Measurements from ENCODE around the gene CTNNA3. TPM values are rescaled to one million over a fixed set of nuclear protein-coding genes. Genes with fewer than 3 reads are reported as not detected.

CTNNA3 gene
- total RNA-seq, 2 donors from 2014 or later = 1.6 TPM; not detected in 1

DNA sequence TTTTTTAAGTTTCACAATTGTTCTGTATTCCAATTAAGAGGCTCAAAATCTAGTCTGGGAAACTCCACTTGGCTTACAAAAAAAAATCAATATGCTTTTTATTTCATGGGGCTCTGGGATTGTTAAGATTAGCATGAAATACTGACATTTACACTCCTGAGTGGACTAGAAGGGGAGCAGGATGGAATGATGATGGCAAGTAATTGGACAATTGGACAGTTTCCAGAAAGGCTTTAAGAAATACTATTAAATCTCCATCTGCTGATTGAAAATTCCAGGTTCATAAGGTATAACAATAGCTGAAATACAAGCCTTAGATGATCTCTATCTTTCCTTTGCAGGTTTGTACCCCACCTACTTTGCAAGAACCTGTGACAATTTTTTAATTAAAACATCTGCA lies 585.7 kb downstream of the CTNNA3 start:
- Mint-ChIP-seq H3K27ac (no peak overlapping the region), H3K27me3 (no peaks in the 10 kb centered on the region), H3K4me1 (no peaks in the 10 kb centered on the region), H3K4me3 (no peak overlapping the region), H3K36me3 (ENCODE audit: low read depth) (no peaks in the 10 kb centered on the region)
- no peaks in the 10 kb centered on the region for H3K9me3 ChIP-seq (ENCODE audit: control insufficient read depth, low read length, poor library complexity, severe bottlenecking)
- DNase-seq (no peak), ATAC-seq (no peak)

DNA sequence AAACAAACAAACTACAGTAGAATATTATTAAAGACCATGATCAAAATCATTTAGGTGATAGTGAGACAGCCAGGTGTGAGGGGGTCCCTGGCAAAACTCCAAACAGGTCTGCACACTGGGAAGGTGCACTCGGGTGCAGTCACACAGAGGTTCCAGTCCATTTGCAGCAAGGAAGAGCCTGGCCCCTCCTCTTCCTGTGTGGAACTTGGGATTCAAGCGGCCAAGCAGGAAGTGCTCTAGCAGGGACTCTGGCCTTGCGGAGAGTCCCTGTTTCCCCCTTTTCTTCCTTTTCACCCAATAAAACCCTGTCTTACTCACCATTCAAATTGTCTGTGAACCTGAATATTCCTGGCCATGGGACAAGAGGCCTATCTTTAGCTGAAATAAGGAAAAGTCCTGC lies 588.3 kb downstream of the CTNNA3 start:
- Mint-ChIP-seq H3K27ac (no peak overlapping the region), H3K36me3 (ENCODE audit: low read depth) (no peaks in the 10 kb centered on the region), H3K4me3 (no peak overlapping the region), H3K4me1 (no peaks in the 10 kb centered on the region), H3K27me3 (no peaks in the 10 kb centered on the region)
- DNase-seq = no peak
- ATAC-seq = no peak
- no peaks in the 10 kb centered on the region for H3K9me3 ChIP-seq (ENCODE audit: control insufficient read depth, low read length, poor library complexity, severe bottlenecking)

DNA sequence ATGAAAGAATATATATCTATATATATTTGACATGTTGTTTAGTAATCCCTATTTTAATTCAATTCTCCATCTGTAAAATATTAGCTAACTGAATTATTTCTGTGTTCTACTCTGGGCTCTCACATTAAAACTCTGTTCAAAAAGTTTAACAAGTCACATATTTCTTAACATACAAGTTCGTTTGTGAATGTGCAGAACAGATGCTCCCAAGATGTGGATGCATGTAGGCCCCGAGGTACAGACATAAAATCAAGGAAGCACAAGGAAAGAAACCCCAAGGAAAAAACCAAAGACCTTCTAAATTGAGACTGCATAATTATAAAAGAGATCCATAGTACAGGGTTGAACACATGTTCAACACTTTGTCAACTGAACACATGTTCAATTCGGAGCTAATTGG lies 595.0 kb downstream of the CTNNA3 start:
- no peak for DNase-seq
- Mint-ChIP-seq H3K4me1 (no peaks in the 10 kb centered on the region), H3K27ac (no peak overlapping the region), H3K4me3 (no peak overlapping the region), H3K27me3 (no peaks in the 10 kb centered on the region), H3K36me3 (ENCODE audit: low read depth) (no peaks in the 10 kb centered on the region)
- H3K9me3 ChIP-seq (ENCODE audit: control insufficient read depth, low read length, poor library complexity, severe bottlenecking) = no peaks in the 10 kb centered on the region
- no peak for ATAC-seq

DNA sequence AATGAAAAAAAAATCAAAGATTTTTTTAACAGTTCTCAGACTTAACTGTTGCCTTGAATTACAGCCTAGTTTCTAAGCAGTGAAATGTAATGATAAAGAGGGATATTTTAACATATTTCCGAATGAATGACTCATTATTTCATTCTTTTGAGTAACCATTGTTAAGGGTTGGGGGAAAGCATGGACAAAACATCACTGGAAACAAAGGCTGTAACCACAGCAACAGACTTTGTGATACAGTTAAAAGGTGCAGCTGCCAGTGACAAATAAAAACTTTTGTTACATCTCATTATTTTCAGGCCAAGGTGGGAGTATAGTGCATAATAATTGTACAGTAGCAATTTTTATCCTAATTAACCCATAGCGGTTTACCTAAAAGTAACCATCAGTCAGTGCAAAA lies 597.5 kb downstream of the CTNNA3 start:
- no peak for DNase-seq
- peaks cover under 1% of the 10 kb centered on the region for H3K27me3 Mint-ChIP-seq
- no peak overlapping the region for H3K27ac Mint-ChIP-seq
- ATAC-seq = no peak
- H3K9me3 ChIP-seq (ENCODE audit: control insufficient read depth, low read length, poor library complexity, severe bottlenecking) = no peaks in the 10 kb centered on the region
- no peaks in the 10 kb centered on the region for H3K4me1 Mint-ChIP-seq
- H3K4me3 Mint-ChIP-seq = no peak overlapping the region
- H3K36me3 Mint-ChIP-seq (ENCODE audit: low read depth) = no peaks in the 10 kb centered on the region

DNA sequence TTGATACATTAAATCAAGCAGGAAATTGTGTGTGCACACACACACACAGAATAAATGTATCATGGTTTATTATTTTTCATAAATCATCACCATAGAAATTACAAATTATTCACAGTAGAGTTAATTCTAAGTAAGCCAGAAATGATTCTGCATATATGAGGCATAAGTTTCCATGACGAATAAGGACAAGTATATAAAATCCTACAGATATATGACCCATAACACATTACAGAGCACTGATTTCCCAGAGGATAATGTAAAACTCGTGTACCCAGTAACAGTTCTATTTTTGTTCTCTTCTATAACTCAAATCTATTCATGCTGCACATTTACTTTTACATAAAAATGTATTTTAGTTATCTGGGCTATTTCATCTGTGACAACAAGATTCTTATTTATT lies 600.5 kb downstream of the CTNNA3 start:
- peaks cover 6% of the 10 kb centered on the region for H3K27me3 Mint-ChIP-seq
- no peaks in the 10 kb centered on the region for H3K9me3 ChIP-seq (ENCODE audit: control insufficient read depth, low read length, poor library complexity, severe bottlenecking)
- ATAC-seq = no peak
- H3K36me3 Mint-ChIP-seq (ENCODE audit: low read depth) = no peaks in the 10 kb centered on the region
- no peak for DNase-seq
- H3K4me1 Mint-ChIP-seq = no peaks in the 10 kb centered on the region
- no peak overlapping the region for H3K4me3 Mint-ChIP-seq
- no peak overlapping the region for H3K27ac Mint-ChIP-seq

DNA sequence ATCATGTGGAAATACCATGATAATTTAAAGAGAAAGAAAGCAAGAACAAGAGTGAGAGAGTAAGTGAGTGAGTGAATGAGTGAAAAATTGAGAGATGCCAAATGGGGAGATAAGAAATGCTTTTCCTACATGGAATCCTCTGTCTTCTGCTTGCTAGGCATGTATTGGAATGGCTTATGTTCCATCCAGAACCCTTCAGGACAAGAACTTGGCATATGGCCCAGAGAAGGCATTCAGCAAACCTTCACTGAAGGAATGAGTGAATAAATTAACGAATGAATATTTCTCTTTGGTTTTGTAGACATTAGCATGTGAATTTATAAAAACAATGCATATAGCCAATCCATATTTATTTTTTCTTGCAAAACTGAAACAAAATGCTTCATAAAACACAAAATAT lies 608.0 kb downstream of the CTNNA3 start:
- ATAC-seq (no peak), DNase-seq (no peak)
- Mint-ChIP-seq H3K4me3 (no peak overlapping the region), H3K27ac (no peak overlapping the region), H3K36me3 (ENCODE audit: low read depth) (no peaks in the 10 kb centered on the region), H3K4me1 (peaks cover 2% of the 10 kb centered on the region), H3K27me3 (peaks cover 7% of the 10 kb centered on the region)
- no peaks in the 10 kb centered on the region for H3K9me3 ChIP-seq (ENCODE audit: control insufficient read depth, low read length, poor library complexity, severe bottlenecking)

DNA sequence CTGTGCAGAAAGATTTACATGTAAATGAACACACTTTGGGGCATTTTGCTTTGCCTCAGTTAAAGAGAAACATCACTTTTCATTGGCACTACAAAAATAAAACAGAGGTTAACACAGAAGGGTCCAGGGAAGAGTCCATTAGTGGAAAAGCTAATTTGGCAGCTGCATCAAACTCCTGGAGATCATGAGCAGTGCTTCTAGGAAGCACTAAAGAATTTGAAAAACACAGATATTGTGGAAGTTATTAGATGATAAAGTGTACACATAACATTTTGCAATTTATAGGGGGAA lies 608.9 kb downstream of the CTNNA3 start:
- H3K9me3 ChIP-seq (ENCODE audit: control insufficient read depth, low read length, poor library complexity, severe bottlenecking) = no peaks in the 10 kb centered on the region
- H3K36me3 Mint-ChIP-seq (ENCODE audit: low read depth) = no peaks in the 10 kb centered on the region
- H3K4me3 Mint-ChIP-seq = no peak overlapping the region
- ATAC-seq = no peak
- peaks cover 2% of the 10 kb centered on the region for H3K4me1 Mint-ChIP-seq
- H3K27ac Mint-ChIP-seq = no peak overlapping the region
- no peak for DNase-seq
- peaks cover 5% of the 10 kb centered on the region for H3K27me3 Mint-ChIP-seq

DNA sequence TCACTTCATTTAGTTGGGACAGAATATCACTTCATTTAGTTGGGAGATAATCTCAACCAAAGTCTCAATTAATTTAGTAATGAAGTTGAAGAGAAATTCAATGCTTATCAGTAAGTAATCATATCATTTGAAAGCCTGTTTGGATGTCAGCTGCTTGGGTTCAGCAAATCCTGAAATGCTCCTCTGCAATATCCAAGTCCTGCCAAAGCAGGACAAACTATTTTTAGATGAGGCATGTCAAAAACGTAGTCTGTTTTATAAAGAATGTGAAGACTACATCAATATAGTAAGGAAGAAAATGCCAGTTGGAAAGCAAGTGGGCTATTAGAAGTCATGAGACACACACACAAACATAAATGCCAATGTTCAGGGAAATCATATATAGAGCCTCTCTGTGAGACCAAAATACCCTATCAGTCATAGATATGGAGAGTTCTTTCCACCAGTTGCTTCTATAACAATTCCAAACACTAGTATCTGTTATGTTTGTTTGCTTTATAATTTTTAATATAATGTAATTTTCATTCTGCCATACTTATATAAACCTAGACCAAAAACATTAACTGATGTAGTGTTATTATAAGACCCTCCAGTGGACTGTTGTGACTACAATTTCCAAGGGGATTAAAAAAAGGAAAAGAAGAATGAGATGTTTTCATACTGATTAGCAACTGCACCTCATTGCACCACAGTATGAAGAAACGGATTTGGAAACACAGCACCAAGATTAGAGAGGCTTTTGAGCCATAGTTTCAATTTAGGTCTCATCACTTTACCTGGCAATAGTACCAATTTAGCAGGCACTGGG lies 609.5 kb downstream of the CTNNA3 start:
- Mint-ChIP-seq H3K4me1 (peaks cover 2% of the 10 kb centered on the region), H3K27ac (no peak overlapping the region), H3K27me3 (peaks cover 5% of the 10 kb centered on the region), H3K36me3 (ENCODE audit: low read depth) (no peaks in the 10 kb centered on the region), H3K4me3 (no peak overlapping the region)
- DNase-seq (no peak), ATAC-seq (no peak)
- H3K9me3 ChIP-seq (ENCODE audit: control insufficient read depth, low read length, poor library complexity, severe bottlenecking) = no peaks in the 10 kb centered on the region

DNA sequence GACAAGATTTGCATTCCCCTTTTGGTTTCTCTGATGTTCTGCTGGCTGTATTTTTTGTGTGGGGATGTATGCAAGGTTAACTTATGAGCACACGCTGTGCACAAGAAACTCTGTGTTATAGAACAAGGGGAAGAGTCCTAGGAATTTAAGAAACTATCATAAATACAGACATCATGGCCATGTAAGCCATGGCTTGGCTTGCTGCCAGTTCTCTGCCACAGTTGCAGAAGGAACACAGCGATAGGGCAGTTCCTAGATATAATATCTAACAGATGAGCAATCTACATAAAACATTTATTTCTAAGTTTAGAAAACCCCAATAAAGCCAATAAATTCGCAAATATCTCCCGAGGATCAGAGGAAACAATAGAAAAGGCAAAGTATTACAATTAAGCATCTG lies 616.9 kb downstream of the CTNNA3 start:
- no peak overlapping the region for H3K4me3 Mint-ChIP-seq
- no peak for ATAC-seq
- no peaks in the 10 kb centered on the region for H3K27me3 Mint-ChIP-seq
- no peaks in the 10 kb centered on the region for H3K9me3 ChIP-seq (ENCODE audit: control insufficient read depth, low read length, poor library complexity, severe bottlenecking)
- no peaks in the 10 kb centered on the region for H3K4me1 Mint-ChIP-seq
- no peak for DNase-seq
- no peaks in the 10 kb centered on the region for H3K36me3 Mint-ChIP-seq (ENCODE audit: low read depth)
- H3K27ac Mint-ChIP-seq = no peak overlapping the region

DNA sequence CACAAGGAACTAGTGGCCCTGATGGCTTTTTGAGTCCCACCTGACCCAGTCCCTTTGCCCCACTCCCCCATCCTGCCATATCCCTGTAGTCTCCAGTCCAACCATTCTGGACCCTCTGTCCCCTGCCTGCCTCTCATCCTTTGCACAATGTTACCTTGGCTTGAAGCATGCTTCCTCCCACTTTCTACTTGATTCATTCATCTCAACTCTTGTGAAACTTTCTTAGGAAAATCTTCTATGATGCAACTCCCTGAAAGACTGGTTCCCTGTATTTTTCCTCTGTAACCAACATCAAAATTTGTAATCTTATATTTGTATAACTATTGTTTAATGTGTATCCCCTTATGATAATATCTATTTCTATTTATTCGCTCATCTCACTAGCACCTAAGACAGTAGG lies 618.6 kb downstream of the CTNNA3 start:
- DNase-seq (no peak), ATAC-seq (no peak)
- no peaks in the 10 kb centered on the region for H3K9me3 ChIP-seq (ENCODE audit: control insufficient read depth, low read length, poor library complexity, severe bottlenecking)
- H3K4me3 Mint-ChIP-seq = no peak overlapping the region
- H3K4me1 Mint-ChIP-seq = no peaks in the 10 kb centered on the region
- peaks cover 3% of the 10 kb centered on the region for H3K36me3 Mint-ChIP-seq (ENCODE audit: low read depth)
- H3K27me3 Mint-ChIP-seq = no peaks in the 10 kb centered on the region
- H3K27ac Mint-ChIP-seq = no peak overlapping the region

DNA sequence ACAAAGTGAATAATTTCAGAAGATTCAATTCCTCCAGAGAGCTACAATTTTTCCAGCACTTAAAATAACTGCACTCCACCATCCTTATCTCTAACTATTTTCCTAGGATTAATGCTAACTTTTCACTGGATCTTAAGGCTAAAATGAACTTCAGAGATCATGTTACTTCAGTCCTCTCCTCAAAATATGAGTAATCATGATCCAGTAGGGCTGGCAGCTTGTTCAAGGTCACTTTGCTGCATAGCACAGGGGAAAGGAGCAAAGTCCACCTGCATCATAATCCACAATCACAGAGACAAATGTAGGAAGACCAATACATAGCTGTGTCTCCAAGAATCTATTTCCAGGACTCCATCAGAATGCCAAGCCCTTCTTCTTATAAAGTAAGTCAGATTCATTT lies 619.9 kb downstream of the CTNNA3 start:
- Mint-ChIP-seq H3K4me3 (no peak overlapping the region), H3K36me3 (ENCODE audit: low read depth) (peaks cover 3% of the 10 kb centered on the region), H3K4me1 (no peaks in the 10 kb centered on the region), H3K27me3 (no peaks in the 10 kb centered on the region), H3K27ac (no peak overlapping the region)
- no peak for ATAC-seq
- H3K9me3 ChIP-seq (ENCODE audit: control insufficient read depth, low read length, poor library complexity, severe bottlenecking) = no peaks in the 10 kb centered on the region
- DNase-seq = no peak

DNA sequence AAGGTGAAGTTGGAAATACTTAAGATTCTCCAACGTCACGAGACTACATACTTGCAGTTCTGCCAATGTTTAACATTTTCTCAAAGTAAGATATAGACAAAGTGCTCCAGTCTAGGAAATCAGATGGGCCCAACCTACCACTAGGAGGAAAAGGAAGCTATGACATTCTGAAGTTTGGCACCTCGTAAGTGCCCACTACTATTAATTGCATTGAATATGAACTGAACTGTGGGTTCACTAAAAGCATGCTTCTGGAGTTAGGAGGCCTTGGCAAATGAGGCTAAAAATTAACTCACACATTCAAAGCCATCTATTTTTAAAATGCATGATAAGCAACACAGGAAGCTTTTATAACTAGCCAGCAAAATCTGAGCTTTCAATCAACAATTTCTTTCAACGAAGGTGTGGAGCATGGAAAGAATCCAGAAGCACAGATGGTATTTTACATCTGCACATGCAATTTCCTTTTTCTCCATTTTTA lies 620.5 kb downstream of the CTNNA3 start:
- Mint-ChIP-seq H3K27ac (no peak overlapping the region), H3K4me3 (no peak overlapping the region), H3K36me3 (ENCODE audit: low read depth) (peaks cover 3% of the 10 kb centered on the region), H3K4me1 (no peaks in the 10 kb centered on the region), H3K27me3 (no peaks in the 10 kb centered on the region)
- H3K9me3 ChIP-seq (ENCODE audit: control insufficient read depth, low read length, poor library complexity, severe bottlenecking) = no peaks in the 10 kb centered on the region
- DNase-seq (no peak), ATAC-seq (no peak)

DNA sequence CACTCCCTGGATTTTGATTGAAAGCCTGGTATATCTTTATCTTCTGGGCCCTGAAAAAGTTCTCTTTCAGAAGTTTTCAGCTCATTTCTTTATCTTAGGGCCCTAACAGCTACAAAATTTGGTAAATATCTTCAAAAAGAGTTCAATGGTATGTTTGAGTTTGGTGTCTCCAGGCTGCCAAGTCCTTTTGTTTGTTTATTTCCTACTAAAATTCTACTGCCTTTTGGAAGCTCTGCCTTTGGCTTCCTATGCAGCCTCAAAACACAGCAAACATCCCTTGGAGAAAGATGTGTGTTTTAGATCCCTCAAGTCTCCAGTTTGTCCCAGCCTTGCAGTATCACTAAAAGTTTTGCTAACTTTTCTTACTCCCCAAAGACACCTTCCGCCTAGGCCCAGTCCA lies 623.3 kb downstream of the CTNNA3 start:
- no peaks in the 10 kb centered on the region for H3K9me3 ChIP-seq (ENCODE audit: control insufficient read depth, low read length, poor library complexity, severe bottlenecking)
- no peak for DNase-seq
- no peak for ATAC-seq
- H3K27ac Mint-ChIP-seq = no peak overlapping the region
- H3K4me3 Mint-ChIP-seq = no peak overlapping the region
- H3K27me3 Mint-ChIP-seq = no peaks in the 10 kb centered on the region
- H3K36me3 Mint-ChIP-seq (ENCODE audit: low read depth) = peaks cover 3% of the 10 kb centered on the region
- H3K4me1 Mint-ChIP-seq = no peaks in the 10 kb centered on the region

DNA sequence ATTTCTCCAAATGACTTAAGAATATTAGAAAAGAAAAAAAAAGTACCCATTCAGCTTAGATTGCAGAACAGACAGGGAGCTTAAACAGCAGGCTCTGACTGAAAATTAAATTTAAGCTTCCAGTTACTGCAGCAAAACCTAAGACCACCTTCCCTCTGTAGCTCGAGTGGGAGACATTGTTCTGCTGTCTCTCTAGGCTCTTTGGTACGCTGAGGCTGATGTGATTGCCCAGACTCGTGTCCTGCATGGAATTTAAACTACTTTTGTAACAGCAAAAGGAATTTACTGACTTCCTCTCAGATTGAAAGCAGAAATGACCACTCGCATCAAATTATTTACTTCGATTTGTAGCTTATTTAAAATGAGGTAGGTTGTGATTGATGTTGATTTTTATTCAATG lies 645.6 kb downstream of the CTNNA3 start:
- ATAC-seq (no peak), DNase-seq (no peak)
- Mint-ChIP-seq H3K4me3 (no peak overlapping the region), H3K4me1 (no peaks in the 10 kb centered on the region), H3K36me3 (ENCODE audit: low read depth) (no peaks in the 10 kb centered on the region), H3K27ac (no peak overlapping the region), H3K27me3 (no peaks in the 10 kb centered on the region)
- no peaks in the 10 kb centered on the region for H3K9me3 ChIP-seq (ENCODE audit: control insufficient read depth, low read length, poor library complexity, severe bottlenecking)

Measured in T-helper 17 cell (primary cell).